Mucosa of rectum (tissue), 2 donors: ENCODE measurements around the gene NLRP9.
"Not testable (repeated sequence)": the region's sequence is repeated elsewhere in the genome, so short reads cannot be mapped to it uniquely, and the experiment has no call there.

Experiments
- H3K27ac ChIP-seq, 2 donors: one replicate each; pipeline ENCODE4 v1.7.0; 2013; ENCODE audit warnings: inconsistent platforms in 2 of 2, low read depth in 2 of 2, low read length in 2 of 2
- H3K27me3 ChIP-seq, 2 donors: one replicate each; pipeline ENCODE4 v1.7.0; 2013; ENCODE audit warnings: low read length in 2 of 2; ENCODE audit not compliant: control insufficient read depth in 2 of 2, insufficient read depth in 2 of 2
- H3K36me3 ChIP-seq, 2 donors: one replicate each; pipeline ENCODE4 v1.7.0; 2013; ENCODE audit warnings: low read length in 2 of 2; ENCODE audit not compliant: control insufficient read depth in 2 of 2, insufficient read depth in 2 of 2
- H3K4me1 ChIP-seq, 2 donors: one replicate each; pipeline ENCODE4 v1.7.0; 2013; ENCODE audit warnings: low read length in 2 of 2, mild to moderate bottlenecking in 1 of 2; ENCODE audit not compliant: control insufficient read depth in 2 of 2, insufficient read depth in 2 of 2
- H3K4me3 ChIP-seq, 2 donors: one replicate each; pipeline ENCODE4 v1.7.0; 2013; ENCODE audit warnings: low read length in 2 of 2
- H3K9ac ChIP-seq, 2 donors: one replicate each; pipeline ENCODE4 v1.7.0; 2013; ENCODE audit warnings: low read length in 2 of 2, low read depth in 1 of 2, mild to moderate bottlenecking in 1 of 2
- H3K9me3 ChIP-seq, 2 donors: one replicate each; pipeline ENCODE4 v1.7.0; 2013; ENCODE audit warnings: low read length in 2 of 2; ENCODE audit not compliant: control insufficient read depth in 2 of 2
- donor health status: healthy.
- donor health status: Normal muscosa, but diverticular disease.

Gene NLRP9

DNA sequence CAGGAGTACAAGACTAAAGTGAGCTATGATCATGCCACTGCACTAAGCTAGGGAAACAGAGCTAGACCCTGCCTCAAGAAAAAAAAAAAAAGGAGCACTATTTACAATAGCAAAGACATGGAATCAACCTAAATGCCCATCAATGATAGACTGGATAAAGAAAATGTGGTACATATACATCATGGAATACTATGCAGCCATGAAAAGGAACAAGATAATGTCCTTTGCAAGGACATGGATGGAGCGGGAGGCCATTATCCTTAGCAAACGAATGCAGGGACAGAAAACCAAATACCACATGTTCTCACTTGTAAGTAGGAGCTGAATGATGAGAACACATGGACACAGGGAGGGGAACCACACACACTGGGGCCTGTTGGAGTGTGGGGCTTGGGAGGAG is 7.8 kb downstream of the NLRP9 start:
- H3K27ac ChIP-seq, H3K36me3 ChIP-seq, H3K4me1 ChIP-seq: not testable (repeated sequence)

DNA sequence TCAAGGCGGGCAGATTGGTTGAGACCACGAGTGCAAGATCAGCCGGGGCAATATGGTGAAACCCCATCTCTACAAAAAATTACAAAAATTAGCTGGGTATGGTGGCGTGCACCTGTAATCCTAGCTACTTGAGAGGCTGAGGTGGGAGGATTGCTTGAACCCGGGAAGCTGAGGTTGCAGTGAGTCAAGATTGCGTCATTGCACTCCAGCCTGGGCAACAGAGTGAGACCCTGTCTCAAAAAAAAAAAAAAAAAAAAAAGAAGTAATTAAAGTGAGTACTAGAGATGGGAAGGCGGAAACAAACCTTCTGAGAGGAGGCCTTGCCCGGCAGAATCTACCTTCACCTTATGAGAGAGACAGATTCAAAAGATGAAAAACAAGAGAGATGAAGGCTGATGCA is 14.7 kb downstream of the NLRP9 start:
- Histone ChIP-seq H3K27me3 (no peaks in the 10 kb centered on the region), H3K9me3 (peaks cover 0 to 2% of the 10 kb centered on the region in 2 donors), H3K9ac (no peak overlapping the region), H3K4me1 (no peaks in the 10 kb centered on the region), H3K36me3 (no peaks in the 10 kb centered on the region), H3K4me3 (no peak overlapping the region), H3K27ac (no peak overlapping the region)

More for the DNA sequence above, 7.8 kb downstream of the NLRP9 start:
- not testable (repeated sequence) for H3K9me3 ChIP-seq, H3K9ac ChIP-seq, H3K4me3 ChIP-seq, H3K27me3 ChIP-seq

DNA sequence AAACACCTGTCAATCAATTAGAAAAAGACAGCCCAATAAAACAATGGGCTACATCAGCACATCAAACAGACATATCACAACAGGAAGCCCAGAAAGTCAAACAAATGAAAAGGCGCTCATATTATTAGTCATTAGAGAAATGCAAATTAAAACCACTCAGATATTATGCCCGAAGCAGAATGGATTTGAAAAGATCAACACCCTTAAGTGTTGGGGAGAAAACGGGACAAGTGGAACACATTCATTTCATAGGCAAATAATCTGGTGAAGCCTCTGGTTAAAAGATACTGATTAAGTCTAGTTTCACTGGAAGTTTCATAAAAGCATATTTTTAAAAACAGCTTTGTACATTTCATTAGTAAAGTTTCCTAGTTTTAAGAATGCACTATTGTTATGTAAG is 17.4 kb downstream of the NLRP9 start:
- Histone ChIP-seq H3K4me1 (no peaks in the 10 kb centered on the region), H3K9me3 (peaks cover 0 to 2% of the 10 kb centered on the region in 2 donors), H3K9ac (no peak overlapping the region), H3K4me3 (no peak overlapping the region), H3K27ac (no peak overlapping the region), H3K36me3 (no peaks in the 10 kb centered on the region), H3K27me3 (peaks cover 0 to 5% of the 10 kb centered on the region in 2 donors)

DNA sequence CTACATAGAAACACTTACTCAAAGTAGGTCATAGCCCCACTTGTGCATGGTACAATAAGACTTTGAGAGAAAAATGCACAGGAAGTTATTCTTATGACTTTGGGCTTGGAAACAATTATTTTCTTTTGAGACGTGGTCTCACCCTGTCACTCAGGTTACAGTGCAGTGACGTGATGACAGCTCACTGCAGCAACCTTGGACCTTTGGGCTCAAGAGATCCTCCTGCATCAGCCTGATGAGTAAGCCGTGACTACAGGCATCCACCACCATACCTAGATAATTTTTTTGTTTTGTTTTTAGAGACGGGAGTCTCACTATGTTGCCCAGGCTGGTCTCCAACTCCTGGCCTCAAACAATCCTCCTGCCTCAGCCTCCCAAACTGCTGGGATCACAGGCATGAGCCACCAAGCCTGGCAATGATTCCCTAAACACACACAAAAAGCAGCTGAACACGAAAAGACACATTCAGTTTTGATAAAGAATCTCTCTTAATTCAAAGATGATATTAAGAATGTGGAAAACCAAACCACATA is 17.9 kb downstream of the NLRP9 start:
- peaks cover 0 to 2% of the 10 kb centered on the region in 2 donors for H3K9me3 ChIP-seq
- H3K9ac ChIP-seq = no peak overlapping the region
- H3K36me3 ChIP-seq = no peaks in the 10 kb centered on the region
- H3K4me3 ChIP-seq = no peak overlapping the region
- H3K27ac ChIP-seq = no peak overlapping the region
- peaks cover 0 to 5% of the 10 kb centered on the region in 2 donors for H3K27me3 ChIP-seq
- H3K4me1 ChIP-seq = no peaks in the 10 kb centered on the region

DNA sequence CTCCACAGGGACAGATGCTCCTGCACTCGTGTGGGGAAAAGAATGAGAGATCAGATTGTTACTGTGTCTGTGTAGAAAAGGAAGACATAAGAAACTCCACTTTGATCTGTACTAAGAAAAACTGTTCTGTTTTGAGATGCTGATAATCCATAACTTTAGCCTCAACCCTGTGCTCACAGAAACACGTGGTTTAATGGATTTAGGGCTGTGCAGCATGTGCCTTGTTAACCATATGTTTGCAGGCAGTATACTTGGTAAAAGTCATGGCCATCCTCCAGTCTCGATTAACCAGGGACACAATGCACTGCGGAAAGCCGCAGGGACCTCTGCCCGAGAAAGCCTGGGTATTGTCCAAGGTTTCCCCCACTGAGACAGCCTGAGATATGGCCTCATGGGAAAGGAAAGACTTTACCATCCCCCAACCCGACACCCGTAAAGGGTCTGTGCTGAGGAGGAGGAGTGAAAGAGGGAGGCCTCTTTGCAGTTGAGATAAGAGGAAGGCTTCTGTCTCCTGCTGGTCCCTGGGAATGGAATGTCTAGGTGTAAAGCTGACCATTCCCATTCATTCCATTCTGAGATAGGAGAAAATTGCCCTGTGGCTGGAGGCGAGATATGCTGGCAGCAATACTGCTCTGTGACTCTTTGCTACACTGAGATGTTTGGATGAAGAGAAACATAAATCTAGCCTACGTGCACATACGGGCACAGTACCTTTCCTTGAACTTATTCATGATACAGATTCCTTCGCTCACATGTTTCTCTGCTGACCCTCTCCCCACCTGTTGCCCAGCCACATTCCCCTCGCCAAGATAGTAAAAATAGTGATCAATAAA is 20.1 kb downstream of the NLRP9 start:
- H3K4me1 ChIP-seq, H3K36me3 ChIP-seq, H3K27ac ChIP-seq, H3K9ac ChIP-seq, H3K4me3 ChIP-seq, H3K27me3 ChIP-seq, H3K9me3 ChIP-seq: not testable (repeated sequence)

DNA sequence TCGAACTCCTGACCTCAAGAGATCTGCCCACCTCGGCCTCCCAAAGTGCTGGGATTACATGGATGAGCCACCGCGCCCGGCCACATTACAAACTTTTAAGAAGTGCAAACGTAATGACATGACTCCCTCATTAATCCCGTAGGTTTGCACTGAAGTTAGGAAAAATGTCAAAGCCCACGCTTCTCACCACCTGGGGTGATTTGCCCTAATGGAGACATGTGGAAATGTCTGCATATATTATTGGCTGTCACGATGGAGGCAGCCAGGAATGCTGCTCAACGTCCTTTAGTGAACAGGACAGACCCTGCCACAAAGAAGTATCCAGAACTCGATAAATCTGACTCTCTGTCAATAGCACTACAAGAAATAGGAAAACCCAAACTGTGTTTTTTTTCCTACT is 21.0 kb downstream of the NLRP9 start:
- no peak overlapping the region for H3K4me3 ChIP-seq
- peaks cover 0 to 5% of the 10 kb centered on the region in 2 donors for H3K27me3 ChIP-seq
- peaks cover 0 to 2% of the 10 kb centered on the region in 2 donors for H3K9me3 ChIP-seq
- no peaks in the 10 kb centered on the region for H3K4me1 ChIP-seq
- no peak overlapping the region for H3K27ac ChIP-seq
- no peak overlapping the region for H3K9ac ChIP-seq
- no peaks in the 10 kb centered on the region for H3K36me3 ChIP-seq

DNA sequence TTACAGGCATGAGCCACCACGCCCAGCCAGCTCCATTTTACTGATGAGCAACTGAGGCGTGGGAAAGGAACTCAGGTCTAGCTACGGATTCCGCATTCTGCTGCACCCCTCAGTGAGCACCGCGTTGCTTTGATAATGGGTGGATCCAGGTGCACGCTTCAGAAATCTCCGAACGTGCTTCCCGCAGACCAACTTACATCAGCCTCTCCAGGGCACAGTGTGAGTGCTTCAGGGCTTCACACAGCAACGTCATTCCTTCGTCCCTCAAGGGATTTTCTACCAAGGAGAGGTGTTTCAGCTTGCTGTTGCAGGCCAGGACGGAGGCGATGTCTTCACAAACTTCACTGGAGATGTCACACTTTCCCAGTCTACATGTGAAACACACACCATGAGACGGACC is 21.7 kb downstream of the NLRP9 start:
- no peaks in the 10 kb centered on the region for H3K36me3 ChIP-seq
- H3K27ac ChIP-seq = no peak overlapping the region
- H3K9me3 ChIP-seq = peaks cover 0 to 2% of the 10 kb centered on the region in 2 donors
- H3K9ac ChIP-seq = no peak overlapping the region
- H3K4me3 ChIP-seq = no peak overlapping the region
- H3K27me3 ChIP-seq = peaks cover 0 to 5% of the 10 kb centered on the region in 2 donors
- no peaks in the 10 kb centered on the region for H3K4me1 ChIP-seq

DNA sequence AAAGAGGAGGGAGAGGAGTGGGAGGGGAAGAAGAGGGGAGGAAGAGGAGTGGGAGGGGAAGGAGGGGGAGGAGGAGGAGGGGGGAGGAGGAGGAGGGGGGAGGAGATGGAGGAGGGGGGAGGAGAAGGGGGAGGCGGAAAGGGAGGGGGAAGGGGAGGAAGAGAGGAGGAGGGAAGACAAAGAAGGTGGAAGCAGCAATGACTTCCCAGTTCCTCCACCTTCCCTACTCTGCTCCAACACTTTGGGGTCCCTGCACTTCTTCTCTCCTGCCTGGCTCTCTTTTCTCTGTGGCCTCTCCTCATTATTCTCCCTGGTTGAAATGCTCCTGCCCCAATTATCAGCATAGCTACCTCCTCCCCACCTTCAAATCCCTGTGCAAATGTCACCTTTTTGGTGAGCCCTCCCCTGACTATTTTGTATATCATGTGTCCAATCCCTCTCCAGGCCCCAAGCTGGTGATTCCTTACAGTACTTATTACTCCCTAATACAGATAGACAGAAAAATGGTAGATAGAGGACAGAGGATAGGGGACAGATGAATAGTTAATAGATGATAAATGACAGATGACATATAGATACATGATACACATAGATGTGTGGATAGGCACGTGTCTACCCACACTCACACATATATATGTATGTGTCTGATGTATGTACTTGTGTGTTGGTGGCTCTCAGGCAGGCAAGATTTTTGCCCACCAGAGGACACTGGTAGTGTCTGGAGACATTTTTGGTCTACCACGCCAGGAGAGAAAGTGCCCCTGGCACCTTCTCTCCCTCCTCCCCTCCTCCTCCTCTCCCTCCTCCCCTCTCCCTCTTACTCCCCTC is 25.2 kb downstream of the NLRP9 start:
- Histone ChIP-seq H3K27ac (no peak overlapping the region), H3K27me3 (peaks cover 0 to 5% of the 10 kb centered on the region in 2 donors), H3K4me1 (no peaks in the 10 kb centered on the region), H3K9me3 (no peaks in the 10 kb centered on the region), H3K9ac (no peak overlapping the region), H3K4me3 (no peak overlapping the region), H3K36me3 (no peaks in the 10 kb centered on the region)

DNA sequence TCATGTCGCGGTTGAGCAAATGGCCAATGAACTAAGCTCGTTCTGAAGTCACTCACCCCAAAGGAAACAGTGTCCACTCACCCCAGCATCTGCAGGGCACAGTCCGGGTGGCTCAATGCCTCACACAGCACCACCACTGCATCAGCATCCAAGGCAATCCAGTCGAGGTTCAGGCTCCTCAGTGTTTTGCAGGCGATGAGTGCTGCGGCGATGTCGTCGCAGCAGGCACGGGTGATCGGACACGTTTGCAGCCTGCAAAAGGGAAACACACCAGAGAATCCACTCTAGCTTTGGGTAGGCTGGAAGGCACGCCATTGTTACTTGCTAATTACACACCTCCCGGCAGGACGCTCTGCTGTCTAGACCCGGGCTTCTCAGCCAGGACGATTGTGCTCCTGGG is 26.5 kb downstream of the NLRP9 start:
- Histone ChIP-seq H3K9me3 (no peaks in the 10 kb centered on the region), H3K4me1 (no peaks in the 10 kb centered on the region), H3K27me3 (peaks cover 0 to 4% of the 10 kb centered on the region in 2 donors), H3K36me3 (no peaks in the 10 kb centered on the region), H3K9ac (no peak overlapping the region), H3K4me3 (no peak overlapping the region), H3K27ac (no peak overlapping the region)

DNA sequence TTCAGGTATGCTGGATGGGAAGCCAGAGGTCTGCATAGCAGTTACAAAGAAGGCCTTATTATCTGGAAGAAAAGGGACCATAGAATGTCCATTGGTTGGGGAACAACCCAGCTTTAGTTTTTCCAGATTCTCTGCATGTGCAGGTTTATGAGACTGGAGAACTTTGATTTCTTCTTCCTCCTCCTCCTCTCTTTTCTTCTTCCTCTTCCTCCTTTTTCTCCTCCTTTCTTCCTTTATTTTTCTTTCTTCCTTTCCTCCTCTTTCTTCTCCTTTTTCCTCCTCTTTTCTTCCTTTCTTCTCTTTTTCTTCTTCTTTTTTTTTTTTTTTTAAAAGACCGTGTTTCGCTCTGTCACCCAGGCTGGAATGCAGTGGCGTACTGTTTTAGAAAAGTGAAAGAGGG is 32.2 kb downstream of the NLRP9 start:
- no peak overlapping the region for H3K27ac ChIP-seq
- H3K27me3 ChIP-seq = no peaks in the 10 kb centered on the region
- H3K4me3 ChIP-seq = no peak overlapping the region
- peaks cover 7 to 9% of the 10 kb centered on the region in 2 donors for H3K4me1 ChIP-seq
- H3K9me3 ChIP-seq = no peaks in the 10 kb centered on the region
- H3K36me3 ChIP-seq = peaks cover 5 to 9% of the 10 kb centered on the region in 2 donors
- H3K9ac ChIP-seq = no peak overlapping the region
